ENCODE data around the gene REEP1.

REEP1 gene

GRCh38 chr2:86298411-86299390, 38.7 kb downstream of the REEP1 start:
- no peak overlapping the region for H3K4me3 ChIP-seq (ENCODE audit: low read depth, low read length)
- DNase-seq (ENCODE audit: low read depth), result no peak
- TF ChIP-seq CTCF (IDR thresholded peaks at IDR 0.05; ENCODE audit: insufficient read depth, low read depth, low read length, missing control alignments), result no peak

GRCh38 chr2:86297382-86298147, 39.9 kb downstream of the REEP1 start:
- no peak overlapping the region for H3K4me3 ChIP-seq (ENCODE audit: low read depth, low read length)

GRCh38 chr2:86296947-86297346, 40.5 kb downstream of the REEP1 start:
- DNase-seq (ENCODE audit: low read depth), result no peak
- no peak for TF ChIP-seq CTCF (IDR thresholded peaks at IDR 0.05; ENCODE audit: insufficient read depth, low read depth, low read length, missing control alignments)
- no peak overlapping the region for H3K4me3 ChIP-seq (ENCODE audit: low read depth, low read length)

More at GRCh38 chr2:86297382-86298147, 39.9 kb downstream of the REEP1 start:
- TF ChIP-seq CTCF (IDR thresholded peaks at IDR 0.05; ENCODE audit: insufficient read depth, low read depth, low read length, missing control alignments), result peak; percentile 53
- DNase-seq (ENCODE audit: low read depth), result peak; percentile 52

GRCh38 chr2:86295066-86295465, 42.4 kb downstream of the REEP1 start:
- no peak for TF ChIP-seq CTCF (IDR thresholded peaks at IDR 0.05; ENCODE audit: insufficient read depth, low read depth, low read length, missing control alignments)
- no peak overlapping the region for H3K4me3 ChIP-seq (ENCODE audit: low read depth, low read length)
- DNase-seq (ENCODE audit: low read depth), result no peak

GRCh38 chr2:86293612-86294011, 43.8 kb downstream of the REEP1 start:
- H3K4me3 ChIP-seq (ENCODE audit: low read depth, low read length), result no peak overlapping the region
- no peak for TF ChIP-seq CTCF (IDR thresholded peaks at IDR 0.05; ENCODE audit: insufficient read depth, low read depth, low read length, missing control alignments)
- DNase-seq (ENCODE audit: low read depth), result no peak

GRCh38 chr2:86292571-86293515, 44.6 kb downstream of the REEP1 start:
- DNase-seq (ENCODE audit: low read depth), result no peak
- H3K4me3 ChIP-seq (ENCODE audit: low read depth, low read length), result no peak overlapping the region
- no peak for TF ChIP-seq CTCF (IDR thresholded peaks at IDR 0.05; ENCODE audit: insufficient read depth, low read depth, low read length, missing control alignments)

Measured in GM12865 (cell line).